SU-DHL-6 (cell line): ENCODE data around the gene SCAMP2.

Experiments
- H2AFZ ChIP-seq: fragments of 200-600 bp; sonication (generic); 2 replicates; pipeline ENCODE4 v1.6.1; 2014; ENCODE audit warnings: low read depth, mild to moderate bottlenecking, moderate library complexity, mixed read lengths, antibody characterized with exemption, low read length; ENCODE audit not compliant: severe bottlenecking
- H3F3A ChIP-seq: fragments of 200-600 bp; shearing (Covaris generic); 2 replicates; pipeline ENCODE4 v1.6.0; 2016; ENCODE audit warnings: antibody characterized with exemption, mild to moderate bottlenecking; ENCODE audit not compliant: insufficient read depth
- H3K27ac ChIP-seq: fragments of 200-600 bp; sonication (generic); 2 replicates; pipeline ENCODE4 v1.5.1; 2016; ENCODE audit warnings: low read depth, mild to moderate bottlenecking, low read length, moderate library complexity, mixed read lengths
- H3K27me3 ChIP-seq: fragments of 200-600 bp; sonication (generic), shearing (Covaris generic); 2 replicates; pipeline ENCODE4 v1.6.0; 2014; ENCODE audit warnings: mild to moderate bottlenecking, low read length
- H3K36me3 ChIP-seq: fragments of 200-600 bp; sonication (generic); 2 replicates; pipeline ENCODE4 v1.6.1; 2014; ENCODE audit warnings: mild to moderate bottlenecking, low read length, mixed read lengths
- H3K4me2 ChIP-seq: fragments of 300-600, 200-600 bp; shearing (Covaris generic), sonication (generic); 2 replicates; pipeline ENCODE4 v1.6.0; 2014; ENCODE audit warnings: low read length, low read depth, mild to moderate bottlenecking; ENCODE audit not compliant: poor library complexity, severe bottlenecking
- H3K4me3 ChIP-seq: fragments of 200-600 bp; sonication (generic); 2 replicates; pipeline ENCODE4 v1.5.1; 2014; ENCODE audit warnings: antibody characterized with exemption, low read length, mild to moderate bottlenecking, mixed read lengths; ENCODE audit not compliant: insufficient read depth, poor library complexity, severe bottlenecking
- H3K79me2 ChIP-seq: fragments of 200-600 bp; sonication (generic); 2 replicates; pipeline ENCODE4 v1.6.1; 2014; ENCODE audit warnings: mild to moderate bottlenecking, low read length, moderate library complexity; ENCODE audit not compliant: insufficient read depth
- H3K9ac ChIP-seq: fragments of 200-600 bp; sonication (generic); 2 replicates; pipeline ENCODE4 v1.7.0; 2014; ENCODE audit warnings: mild to moderate bottlenecking, low read length
- H3K9me2 ChIP-seq: fragments of 200-600 bp; sonication (generic); replicated peaks from 2 replicates; pipeline ENCODE4 v1.6.1; 2014; ENCODE audit warnings: low read length; ENCODE audit not compliant: insufficient read depth
- H3K9me3 ChIP-seq: fragments of 200-600 bp; sonication (generic); 2 replicates; pipeline ENCODE4 v1.6.1; 2014; ENCODE audit warnings: low read length, mixed read lengths; ENCODE audit not compliant: insufficient read depth
- H4K20me1 ChIP-seq: fragments of 200-600 bp; sonication (generic); 2 replicates; pipeline ENCODE4 v1.6.1; 2014; ENCODE audit warnings: low read depth, mild to moderate bottlenecking, antibody characterized with exemption, low read length, moderate library complexity, mixed read lengths
- CTCF ChIP-seq: fragments of 200-600 bp; sonication (generic); IDR thresholded peaks from one replicate; pipeline ENCODE4 v1.5.1; 2017; ENCODE audit warnings: antibody characterized with exemption, mild to moderate bottlenecking, low read length, moderate library complexity; ENCODE audit not compliant: insufficient read depth, poor library complexity, severe bottlenecking
- EZH2phosphoT487 ChIP-seq: fragments of 200-600 bp; sonication (generic), shearing (Covaris generic); conservative IDR thresholded peaks from 2 replicates; pipeline ENCODE4 v1.6.1; 2018; ENCODE audit warnings: mild to moderate bottlenecking, antibody characterized with exemption, low read length, moderate library complexity, mixed read lengths

Gene SCAMP2

DNA sequence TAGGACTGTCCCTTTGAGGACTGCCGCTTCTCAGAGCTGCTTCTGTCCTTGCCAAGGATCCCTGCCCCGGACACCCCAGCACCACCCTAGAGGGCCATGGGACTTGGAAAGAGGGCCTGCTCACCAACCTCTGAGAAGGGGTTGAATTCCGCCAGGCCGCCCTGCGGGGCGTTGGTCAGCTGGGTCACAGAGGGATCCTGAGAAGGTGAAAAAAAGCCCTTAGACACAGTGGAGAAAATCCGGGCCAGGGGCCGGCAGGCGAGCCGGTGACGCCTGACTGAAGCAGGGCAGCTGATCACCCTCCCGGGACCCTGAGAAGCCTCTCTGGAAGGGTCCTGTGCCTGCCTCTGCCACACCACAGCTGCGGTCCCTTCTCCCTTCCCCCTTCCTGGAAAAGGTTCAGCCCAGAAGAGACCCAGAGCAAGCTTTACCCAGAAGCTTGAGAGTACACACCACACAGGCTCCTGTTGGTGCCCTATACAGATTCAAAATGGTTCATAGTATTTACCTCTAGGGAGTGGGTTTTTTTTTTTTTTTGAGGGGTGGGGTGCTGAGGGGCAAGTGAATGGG lies 18.6 kb downstream of the SCAMP2 start:
- Histone ChIP-seq H3K4me2 (no peak overlapping the region), H3K4me3 (no peak overlapping the region), H4K20me1 (no peaks in the 10 kb centered on the region), H3K79me2 (peaks cover 29% of the 10 kb centered on the region), H3K9ac (no peak overlapping the region), H3K9me2 (no peaks in the 10 kb centered on the region), H3K27me3 (no peaks in the 10 kb centered on the region), H3K27ac (no peak overlapping the region), H2AFZ (no peak overlapping the region), H3K9me3 (no peaks in the 10 kb centered on the region), H3K36me3 (no peaks in the 10 kb centered on the region), H3F3A (peaks cover 11% of the 10 kb centered on the region)
- TF ChIP-seq EZH2phosphoT487 (no peak), CTCF (no peak)

GRCh38 chr15:74851960-74852359 lies 21.2 kb downstream of the SCAMP2 start:
- no peak for TF ChIP-seq EZH2phosphoT487
- TF ChIP-seq CTCF = no peak
- H3F3A ChIP-seq = no peaks in the 10 kb centered on the region
- no peak overlapping the region for H3K4me2 ChIP-seq
- H4K20me1 ChIP-seq = no peaks in the 10 kb centered on the region
- H3K36me3 ChIP-seq = no peaks in the 10 kb centered on the region
- H3K9ac ChIP-seq = no peak overlapping the region
- H3K9me3 ChIP-seq = no peaks in the 10 kb centered on the region
- no peaks in the 10 kb centered on the region for H3K27me3 ChIP-seq
- H3K79me2 ChIP-seq = peaks cover 7% of the 10 kb centered on the region
- no peak overlapping the region for H3K27ac ChIP-seq
- H3K4me3 ChIP-seq = no peak overlapping the region
- no peaks in the 10 kb centered on the region for H3K9me2 ChIP-seq
- H2AFZ ChIP-seq = no peak overlapping the region

- TF ChIP-seq EZH2phosphoT487 = no peak
- no peak for TF ChIP-seq CTCF
- Histone ChIP-seq H2AFZ (no peak overlapping the region), H4K20me1 (no peaks in the 10 kb centered on the region), H3F3A (0 out of 2 replicates have a peak, but pooled peaks cover 3% of the 10 kb centered on the region), H3K27me3 (no peaks in the 10 kb centered on the region), H3K79me2 (no peaks in the 10 kb centered on the region; the same call in 1 of the 2 replicates), H3K36me3 (no peaks in the 10 kb centered on the region), H3K4me2 (no peak overlapping the region), H3K9me2 (no peaks in the 10 kb centered on the region), H3K27ac (no peak overlapping the region), H3K9ac (no peak overlapping the region), H3K4me3 (no peak overlapping the region), H3K9me3 (no peaks in the 10 kb centered on the region)
Measured at GRCh38 chr15:74850393-74850792, 22.8 kb downstream of the SCAMP2 start.
